ENCODE results near the gene NR6A1.

The NR6A1 gene

DNA sequence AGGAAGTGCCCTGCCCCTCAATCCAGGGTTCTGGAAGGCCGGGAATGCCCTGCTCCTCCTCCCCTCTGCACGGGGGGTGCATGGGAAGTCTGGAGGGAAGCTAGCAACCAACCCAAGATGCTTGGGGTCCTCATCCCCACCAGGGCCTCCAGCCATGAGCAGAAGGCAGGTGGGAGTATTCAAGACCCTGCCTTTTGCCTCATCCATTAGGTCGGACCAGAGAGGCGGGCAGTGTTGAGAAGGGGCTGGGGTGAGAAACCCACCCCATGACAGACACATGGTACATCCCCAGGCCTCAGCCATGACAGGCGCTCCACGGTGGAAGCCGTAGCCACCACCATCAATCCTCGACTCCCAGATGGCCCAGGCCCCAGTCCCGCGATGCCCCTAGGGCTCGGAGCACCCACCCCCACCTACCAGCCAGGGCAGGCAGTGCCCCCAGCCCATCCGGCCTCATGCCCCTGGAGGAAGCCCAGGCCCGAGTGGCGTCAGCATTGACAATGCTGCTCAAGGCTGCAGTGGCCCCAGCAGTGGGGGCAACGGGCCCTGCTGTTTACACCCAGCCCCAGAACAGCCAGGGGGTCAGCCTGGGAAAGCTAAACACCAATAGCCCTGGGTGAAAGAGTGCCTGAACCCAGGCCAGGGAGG, 272.5 kb downstream of the NR6A1 start:
- no peak for DNase-seq

DNA sequence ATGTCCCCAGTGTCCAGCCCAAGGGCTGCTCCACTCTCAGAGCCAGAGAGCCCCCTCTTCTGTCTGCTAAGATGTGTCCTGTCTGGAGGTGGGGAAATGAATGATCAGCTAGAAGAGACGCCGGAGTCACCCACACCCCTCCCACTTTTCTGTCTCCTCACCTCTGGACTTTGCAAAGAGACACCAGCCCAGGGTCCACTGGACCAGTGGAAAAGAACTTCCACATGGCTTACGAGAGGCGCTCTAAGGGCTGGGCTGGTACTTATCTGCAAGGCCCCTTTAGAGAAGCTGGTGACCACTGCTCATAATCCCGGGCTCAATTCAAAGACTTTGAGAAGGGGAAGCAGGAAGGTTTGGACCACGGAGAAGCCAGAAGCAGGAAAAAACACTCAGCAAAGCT, 273.1 kb downstream of the NR6A1 start:
- DNase-seq = no peak

DNA sequence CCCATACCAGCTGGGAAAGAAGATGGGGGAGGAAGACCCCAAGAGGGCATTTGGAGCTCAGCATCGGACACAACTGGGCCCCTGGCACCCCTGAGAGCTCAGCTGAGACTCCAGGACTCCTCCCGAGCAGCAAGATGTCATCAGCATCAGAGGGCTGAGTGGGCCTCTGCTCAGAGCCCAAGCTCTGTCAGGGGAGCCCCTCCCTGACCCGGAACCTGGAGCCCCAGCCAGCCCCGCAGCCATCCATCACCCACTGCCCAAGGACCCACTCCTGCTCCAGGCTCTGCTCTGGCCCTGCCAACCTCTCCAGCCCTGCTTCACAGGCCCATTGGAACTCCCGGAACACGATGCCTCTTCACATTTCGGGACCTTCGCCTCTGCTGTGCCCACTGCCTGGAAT, 273.7 kb downstream of the NR6A1 start:
- no peak for DNase-seq

DNA sequence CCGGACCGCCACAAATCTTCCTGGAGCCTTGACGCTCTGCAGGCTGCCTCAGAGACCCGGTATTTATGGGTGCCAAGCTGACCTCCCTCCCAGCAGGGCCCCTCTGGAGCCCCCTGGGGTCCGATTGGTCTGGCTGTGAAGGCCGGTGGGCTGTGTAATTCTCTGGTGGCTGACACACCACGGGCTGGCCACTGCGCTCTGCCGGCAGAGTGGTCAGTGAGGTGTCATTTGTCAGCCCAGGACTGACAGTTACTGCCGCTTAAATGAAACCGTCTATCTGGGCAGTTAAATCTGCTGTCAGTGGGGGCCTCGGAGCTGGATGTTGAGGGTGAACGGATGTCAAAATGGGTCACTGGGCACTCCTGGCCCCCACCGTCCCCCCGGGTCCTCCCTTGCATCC, 274.6 kb downstream of the NR6A1 start:
- no peak for DNase-seq

DNA sequence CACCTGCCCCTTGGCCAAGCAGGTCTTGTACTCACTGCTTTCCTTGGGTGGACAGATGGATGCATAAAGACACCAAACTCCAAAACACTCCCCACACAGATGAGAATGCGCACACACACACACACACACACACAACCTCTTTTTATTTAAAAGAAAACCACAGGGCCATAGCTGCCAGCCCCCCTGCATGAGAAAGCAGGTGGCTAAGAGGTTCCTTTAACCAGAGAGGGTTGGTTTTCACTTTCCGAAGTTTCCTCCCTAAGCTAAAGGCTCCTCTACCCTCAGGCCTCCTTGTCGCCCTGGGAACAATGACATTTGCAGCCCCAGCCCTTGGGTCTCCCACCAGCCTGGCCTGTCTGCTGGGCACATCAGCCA, 275.0 kb downstream of the NR6A1 start:
- no peak for DNase-seq

DNA sequence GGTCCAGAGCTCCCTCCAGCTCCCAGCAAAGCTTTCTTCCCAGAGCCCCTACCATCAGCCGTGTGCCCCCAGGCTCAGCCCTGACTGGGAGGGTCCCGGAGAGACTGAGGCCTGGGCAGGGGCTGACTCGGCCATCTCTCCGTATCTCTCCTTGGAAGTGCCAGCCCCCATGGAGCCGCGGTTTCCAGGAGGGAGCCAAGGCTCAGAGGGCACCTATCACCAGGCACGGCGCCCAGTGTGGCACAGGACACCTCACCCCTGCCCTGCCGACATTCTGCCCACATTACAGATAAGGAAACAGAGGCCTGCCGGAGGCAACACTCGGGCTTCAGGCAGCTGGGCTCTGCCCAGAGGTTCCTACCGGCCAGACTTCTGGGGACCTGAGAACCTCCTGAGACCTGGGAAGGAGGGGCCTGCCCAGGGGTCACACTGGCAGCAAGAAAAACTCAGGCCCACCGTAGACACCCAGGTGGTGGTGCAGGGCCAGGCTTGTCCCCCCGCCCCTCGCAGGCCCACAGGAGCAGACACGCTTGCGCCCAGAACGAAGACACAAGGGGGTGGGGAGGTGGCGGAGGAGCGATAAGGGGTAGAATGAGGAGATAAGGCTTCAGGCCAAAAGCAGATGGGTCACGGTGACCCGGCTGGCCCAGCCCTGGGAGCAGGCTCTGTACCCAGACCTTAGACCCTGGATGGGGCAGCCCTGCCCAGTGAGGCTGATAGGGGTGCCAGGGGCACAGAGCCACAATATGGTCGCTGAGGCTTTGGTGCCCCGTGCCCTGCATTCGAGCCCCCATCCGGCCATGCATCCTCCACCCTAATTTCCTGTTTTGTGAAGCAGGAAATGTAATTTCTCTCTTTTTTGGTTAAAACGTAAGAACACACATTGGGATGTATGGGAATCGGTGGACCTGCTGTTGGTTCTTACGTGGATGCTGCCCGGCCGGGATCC, 275.7 kb downstream of the NR6A1 start:
- DNase-seq = no peak

DNA sequence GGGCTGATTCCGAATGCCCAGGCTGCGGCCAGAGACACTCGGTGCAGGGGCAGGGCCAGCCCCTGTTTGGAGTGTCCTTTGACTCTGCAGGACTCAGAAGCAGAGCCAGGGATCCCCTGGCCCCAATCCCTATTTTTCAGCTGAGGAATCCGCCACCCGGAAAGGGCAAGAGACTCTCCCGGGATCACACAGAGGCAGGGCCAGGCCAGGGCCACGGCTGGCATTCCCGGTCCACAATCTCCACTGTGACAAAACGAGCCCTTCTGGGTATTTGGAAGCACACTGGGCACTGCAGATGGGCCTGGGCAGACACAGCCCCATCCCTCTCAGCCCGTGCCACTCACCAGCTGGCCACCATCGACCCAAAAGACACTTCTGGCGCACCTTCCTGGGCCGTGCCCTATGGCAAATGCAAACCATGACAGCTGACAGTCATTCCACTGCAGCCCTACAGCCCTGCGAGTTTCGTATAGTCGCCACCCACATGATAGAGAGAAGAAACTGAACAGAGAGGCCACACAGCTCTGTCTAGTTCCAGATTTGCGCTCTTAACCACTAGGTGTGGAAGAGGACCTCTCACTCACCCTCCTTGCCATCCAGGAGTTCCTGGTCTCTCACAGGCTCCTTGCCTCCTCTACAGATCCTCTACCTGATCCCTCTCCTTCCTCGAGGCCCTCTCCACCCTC, 277.2 kb downstream of the NR6A1 start:
- no peak for DNase-seq

DNA sequence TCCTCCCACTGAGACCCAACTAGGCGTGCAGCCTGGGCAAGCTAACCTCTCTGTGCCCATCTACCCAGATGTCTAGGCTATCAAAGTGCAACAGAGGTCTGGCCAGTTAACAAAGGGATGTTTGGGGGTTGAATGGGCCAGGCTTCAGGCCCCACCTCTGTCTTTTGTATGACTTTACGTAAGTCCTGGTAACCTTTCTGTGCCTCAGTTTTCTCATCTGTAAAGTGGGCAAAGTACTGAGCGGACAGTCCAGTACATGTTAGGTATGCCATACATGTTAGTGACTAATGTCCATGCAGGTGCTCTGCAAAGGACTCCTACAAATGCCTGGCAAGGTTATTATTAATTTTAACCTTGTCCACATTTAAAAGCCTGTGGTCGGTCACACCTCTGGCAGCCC, 277.9 kb downstream of the NR6A1 start:
- no peak for DNase-seq

DNA sequence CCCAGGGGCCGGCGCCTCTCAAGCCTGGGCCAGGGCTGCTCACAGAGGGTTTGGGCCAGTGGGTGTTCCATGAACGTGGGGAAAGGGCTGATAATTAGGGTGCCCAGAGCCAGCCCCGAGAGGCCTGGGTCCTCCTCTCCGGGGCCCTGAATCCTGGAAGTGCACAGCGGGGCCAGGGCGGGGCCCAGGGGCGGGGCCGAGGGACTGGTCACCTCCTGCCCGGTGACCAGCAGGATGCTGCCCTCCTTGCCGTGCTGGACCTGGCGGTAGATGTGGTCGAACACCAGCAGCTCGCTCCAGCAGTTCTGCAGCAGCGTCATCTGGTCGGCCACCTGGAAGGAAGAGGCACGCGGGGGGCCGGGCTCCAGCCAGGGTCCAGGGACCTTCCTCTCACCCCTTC, 278.3 kb downstream of the NR6A1 start:
- DNase-seq = no peak

DNA sequence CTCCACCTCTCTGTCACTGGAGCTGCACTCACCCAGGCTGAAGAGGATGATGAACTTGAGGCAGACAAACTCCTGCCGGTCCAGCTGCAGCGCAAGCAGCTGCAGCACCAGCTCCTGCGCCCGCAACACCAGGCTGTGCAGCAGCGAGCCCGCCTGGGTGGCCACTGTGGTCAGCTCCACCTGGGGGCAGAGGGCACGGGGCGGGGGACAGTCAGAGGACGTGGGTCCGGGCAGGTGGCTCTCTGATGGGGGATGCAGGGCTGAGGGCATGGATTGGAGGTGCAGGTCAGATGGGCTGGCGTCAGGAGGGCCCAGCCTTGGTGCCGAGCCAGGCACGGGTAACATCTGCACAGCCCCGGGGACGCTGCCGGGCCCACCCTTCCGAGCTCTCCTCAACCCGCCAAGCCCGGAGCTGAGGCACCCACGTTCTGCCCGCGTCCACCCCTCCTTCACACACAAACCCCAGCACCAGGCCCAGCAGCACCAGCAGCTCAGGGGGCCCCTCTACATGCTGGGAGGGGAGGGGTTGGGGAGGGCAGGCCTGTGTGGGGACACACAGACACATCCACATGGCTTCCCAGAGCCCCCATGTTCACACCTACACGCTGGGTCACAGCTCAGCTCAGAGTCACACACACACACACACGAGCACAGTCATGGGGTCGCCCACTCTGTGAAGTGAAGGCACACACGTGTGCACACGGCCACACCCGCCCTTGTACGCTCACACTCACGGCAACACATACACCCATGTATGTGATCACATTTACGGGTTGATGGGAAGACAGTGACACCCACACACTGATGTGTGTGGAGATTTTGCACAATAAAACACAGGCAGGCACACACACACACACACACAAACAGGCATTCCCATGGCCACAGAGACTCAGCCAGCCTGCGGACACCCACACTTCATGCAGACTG, 279.8 kb downstream of the NR6A1 start:
- DNase-seq = no peak

DNA sequence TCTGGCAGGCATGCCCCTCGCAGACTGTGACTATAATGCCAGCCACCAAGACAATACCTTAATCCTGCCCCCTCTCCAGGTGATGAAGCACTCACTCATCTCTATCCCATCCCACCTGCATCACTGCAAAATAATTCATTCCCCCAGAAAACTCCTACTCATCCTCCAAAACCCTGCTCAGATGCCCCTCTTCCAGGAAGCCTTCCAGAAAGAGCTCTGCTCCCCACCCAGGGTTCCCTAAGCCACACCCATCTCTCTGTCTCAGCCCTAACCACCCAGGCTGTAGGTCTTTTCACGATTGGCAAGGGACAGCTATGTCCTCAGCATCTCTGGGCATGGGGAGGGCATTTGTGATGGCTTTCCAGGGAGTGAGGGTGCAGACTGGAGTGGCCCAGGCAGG, 281.1 kb downstream of the NR6A1 start:
- no peak for DNase-seq

DNA sequence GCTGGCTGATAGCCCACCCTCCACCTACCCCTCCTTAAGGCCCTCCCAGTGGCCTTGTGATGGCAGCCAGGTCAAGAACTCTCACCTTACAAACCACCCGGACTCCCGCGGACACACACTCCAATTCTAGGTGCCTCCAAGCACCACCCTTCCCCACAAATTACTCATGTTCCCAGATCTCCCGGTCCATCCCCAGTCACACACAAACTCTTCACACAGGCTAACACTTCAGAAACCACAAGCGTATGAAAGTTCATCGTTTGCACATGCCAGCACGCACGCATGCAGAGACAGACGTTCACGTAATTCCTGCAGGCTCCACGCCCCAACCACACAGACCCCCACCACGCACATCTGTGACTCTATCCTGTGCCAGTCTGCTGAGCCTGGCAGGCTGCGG, 281.9 kb downstream of the NR6A1 start:
- DNase-seq = no peak

DNA sequence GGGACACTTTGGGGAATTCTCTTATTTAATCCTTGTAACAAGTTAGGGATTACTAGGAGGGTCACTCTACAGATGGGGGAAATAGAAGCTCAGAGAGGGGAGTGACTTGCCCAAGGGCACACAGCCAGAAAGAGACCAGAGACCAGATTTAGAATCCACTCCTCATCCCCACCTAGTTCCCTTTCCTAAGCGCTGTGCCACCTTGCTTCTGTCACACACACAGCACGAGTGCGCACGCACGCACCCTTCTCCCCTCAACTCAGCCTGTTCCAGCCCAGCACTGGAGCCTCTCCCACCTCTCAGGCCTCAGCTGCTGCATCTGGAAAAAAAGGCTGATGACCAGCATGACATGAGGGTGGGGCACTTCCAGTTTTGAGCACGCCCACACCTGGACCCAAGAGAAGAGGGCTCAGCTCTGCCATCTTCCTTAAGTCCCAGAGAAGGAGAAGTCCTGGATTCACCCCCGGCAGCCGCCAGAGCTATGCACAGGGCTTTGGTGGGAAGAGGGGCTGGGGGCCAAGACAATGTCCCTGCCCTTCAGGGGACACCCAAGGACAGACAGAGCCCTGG, 282.4 kb downstream of the NR6A1 start:
- no peak for DNase-seq

DNA sequence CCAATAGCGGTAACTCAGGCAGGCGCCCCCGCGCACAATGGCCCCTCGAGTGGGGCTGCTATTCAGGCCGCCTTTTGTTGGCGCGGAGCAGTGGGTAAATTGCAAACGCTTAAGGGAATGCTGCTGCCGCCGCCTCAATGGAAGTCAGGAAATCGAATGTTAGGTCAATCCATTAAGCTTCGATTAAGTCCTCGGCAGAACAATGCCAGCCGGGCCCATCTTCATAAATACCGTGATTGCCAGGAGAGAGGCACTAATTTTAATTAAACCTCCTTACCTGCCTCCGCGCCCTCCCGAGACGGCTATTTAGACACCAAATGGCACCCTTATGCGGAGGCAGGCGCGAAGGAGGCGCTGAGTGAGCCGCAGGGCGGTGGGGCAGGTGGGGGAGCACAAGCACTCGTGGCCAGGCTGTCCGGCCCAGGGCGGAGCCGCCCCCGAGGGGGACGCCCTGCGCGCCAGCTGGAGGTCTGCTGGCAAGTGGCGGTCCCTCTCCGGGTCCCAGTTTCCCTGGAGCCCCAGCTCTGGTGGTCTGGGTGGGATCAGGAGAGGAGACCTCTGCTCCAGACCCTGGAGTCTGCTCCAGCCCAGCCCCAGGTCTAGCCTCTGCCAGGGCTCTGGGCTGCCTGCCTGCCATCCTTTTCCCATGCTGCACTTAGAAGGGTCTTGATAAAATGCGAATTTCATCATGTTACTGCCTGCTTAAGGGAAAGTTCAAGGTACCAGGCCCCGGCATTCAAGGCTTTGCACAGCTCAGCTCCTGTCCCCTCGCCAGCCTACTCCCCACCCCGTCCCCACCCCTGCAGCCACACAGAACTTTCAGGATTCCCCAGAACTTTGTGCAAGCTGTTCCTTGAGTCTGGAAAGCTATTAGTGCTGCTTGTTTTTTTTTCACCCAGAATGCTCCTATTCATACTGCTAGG, 283.6 kb downstream of the NR6A1 start:
- no peak for DNase-seq

DNA sequence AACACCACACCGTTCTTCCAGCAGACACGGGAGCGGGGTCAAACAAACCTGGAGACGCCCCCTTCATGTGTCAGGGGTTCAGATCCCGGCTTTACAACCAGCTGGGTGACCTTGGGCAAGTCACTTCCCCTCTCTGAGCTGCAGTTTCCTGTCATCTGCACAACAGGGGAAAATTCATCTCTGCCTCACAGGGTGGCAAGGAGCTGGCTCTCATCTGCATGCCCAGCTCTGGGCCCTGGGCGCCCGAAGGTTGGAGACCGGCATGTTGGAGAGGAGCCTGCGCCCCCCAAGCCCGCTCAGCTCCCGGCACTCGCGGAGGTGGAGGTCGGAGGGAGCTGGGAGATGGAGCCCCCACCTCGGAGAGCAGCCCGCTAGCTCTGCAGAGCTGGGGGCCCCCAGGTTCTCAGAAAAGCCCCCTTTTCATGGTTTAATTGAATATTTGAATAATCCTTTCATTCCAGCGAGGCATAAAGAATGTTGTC, 284.3 kb downstream of the NR6A1 start:
- DNase-seq = no peak

DNA sequence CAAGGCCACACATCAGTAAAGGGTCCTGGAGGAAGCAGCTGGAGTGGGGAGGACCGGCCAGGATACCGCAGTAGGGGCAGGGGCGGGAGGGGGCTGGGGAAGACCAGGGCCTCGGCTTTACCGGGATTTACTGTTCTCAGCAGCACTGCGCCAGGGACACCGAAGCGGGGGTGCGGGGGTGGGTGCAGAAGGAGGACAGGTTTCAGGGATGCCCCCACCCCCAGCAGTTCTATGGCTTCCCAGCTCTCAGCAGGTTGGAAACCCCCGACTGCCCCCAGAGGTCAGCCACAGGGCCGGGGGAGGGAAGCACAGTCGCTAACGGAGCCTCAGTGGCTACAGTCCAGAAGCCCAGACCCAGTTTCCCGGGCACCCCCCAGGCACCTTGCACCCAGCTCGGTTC, 285.2 kb downstream of the NR6A1 start:
- DNase-seq = no peak

DNA sequence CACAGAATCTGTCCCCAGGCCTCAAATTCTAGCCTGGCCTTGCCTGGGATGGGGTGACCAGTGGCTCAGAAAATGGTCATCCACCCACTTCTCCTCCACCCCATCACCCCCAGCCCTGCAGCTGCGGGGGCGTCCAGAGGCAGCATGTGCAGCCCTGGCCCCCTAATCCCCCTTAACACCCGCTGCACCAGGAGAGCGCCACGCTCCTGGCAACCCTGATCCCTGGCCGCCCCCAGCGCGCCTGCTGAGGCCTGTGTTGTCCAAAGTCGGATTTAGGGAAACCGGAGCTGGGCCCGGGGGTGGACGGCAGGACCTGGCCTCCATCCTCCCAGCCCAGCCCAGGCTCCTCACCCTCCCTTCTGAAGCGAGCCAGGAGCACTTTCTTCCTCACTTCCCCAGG, 285.9 kb downstream of the NR6A1 start:
- no peak for DNase-seq

DNA sequence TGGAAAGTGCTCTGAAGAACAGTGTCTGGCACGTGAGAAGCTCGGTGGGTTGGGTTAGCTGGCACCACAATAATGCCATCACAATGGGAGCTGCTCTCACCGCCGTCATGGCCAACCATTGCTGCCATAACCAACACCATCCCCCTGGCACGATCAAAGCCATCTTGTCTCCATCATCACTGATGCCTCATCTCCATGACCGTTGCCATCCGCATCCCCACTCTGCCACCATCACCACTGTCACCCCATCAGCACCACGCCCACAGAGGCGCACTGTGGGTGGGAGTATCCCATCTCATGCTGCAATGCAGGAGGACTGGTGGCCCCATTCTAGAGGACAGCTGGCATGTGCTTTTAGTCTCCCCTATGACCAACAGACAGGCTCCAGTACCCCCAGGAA, 287.6 kb downstream of the NR6A1 start:
- DNase-seq = no peak

DNA sequence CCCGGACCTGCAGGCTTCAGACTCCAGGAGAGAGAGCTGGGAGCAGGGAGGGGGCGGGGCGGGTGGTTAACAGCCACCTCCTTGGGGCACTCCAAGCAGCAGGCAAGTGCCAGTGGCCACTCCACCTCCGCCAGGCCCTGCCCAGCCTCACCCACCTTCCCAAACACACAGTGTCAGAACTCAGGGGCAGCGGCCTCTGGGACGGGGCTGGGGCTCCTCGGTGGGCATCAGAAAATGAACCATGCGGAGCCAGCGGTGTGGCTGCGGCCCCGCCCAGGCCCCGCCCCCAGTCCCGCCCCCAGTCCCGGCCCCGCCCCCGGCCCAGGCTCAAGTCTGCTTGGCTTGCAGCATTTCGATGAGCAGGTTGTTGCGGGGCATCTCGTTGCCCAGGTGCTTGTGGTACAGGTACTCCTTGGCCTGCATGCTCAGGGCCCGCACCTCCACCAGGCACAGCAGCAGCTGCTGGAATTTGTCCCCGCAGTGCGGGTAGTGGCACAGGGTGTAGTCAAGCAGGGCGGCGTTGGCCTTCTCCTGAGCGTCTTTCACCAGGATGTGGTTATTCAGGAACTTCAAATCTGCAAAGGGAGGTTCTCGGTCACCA, 288.6 kb downstream of the NR6A1 start:
- DNase-seq = no peak

DNA sequence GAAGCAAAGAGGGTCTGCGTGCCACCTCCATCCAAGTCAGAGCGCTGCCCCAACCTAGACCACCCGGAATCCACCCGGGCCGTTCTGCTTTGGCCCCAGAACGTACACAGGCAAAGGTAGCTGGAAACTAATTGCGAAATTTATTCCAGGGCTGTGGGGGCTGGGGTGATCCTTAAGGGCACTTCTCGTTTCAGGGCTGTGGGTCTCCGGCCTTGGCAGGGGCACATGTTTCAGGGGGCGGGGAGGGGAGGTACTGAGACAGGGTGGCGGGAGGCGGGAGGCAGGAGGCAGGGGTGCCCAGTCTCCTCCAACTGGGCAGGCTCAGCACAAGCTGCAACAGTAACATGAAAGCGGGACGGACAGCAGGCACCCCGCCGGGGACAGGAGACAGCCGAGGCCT, 290.0 kb downstream of the NR6A1 start:
- no peak for DNase-seq

DNA sequence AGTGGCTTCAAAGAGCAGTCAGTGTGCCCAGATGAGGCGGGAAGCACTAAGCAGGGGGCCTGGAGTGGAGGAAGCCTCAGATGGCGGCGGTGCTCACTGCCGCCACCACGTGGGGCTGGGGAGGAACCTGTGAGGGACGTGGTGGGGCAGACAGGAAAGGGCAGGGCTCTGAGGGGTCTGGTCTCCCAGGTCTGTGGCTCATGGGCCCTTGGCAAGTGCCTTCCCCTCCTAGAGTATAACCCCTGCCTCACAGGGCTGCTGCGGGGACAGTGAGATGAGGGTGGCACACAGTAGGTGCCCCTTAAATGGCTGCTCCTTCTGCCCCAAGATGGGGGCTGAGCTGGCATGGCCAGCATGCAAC, 290.5 kb downstream of the NR6A1 start:
- no peak for DNase-seq
